Tibial artery (tissue), 4 donors: ENCODE measurements around the gene FAM171A2.

Source experiments
- DNase-seq, 2 donors: peaks; one replicate each; pipeline ENCODE4 v3.0.0-alpha.2; 2019
- H3K27ac ChIP-seq, 2 donors: fragments of 200-600 bp; sonication (generic) in 1 of 2; 1 replicate in 1 of 2; 2 replicates in 1 of 2; pipeline ENCODE4 v1.5.1; 2018 to 2019; ENCODE audit warnings: mild to moderate bottlenecking in 1 of 2
- H3K27me3 ChIP-seq, 2 donors: fragments of 200-600 bp; sonication (generic) in 1 of 2; one replicate each; pipeline versions ENCODE4 v1.5.1 to v1.6.0; 2016 to 2019
- H3K36me3 ChIP-seq, 3 donors: fragments of 200-600 bp; sonication (generic) in 2 of 3; one replicate each; pipeline ENCODE4 v1.5.1; 2016 to 2019; ENCODE audit warnings: mild to moderate bottlenecking in 2 of 3
- H3K4me1 ChIP-seq, 4 donors: fragments of 200-600 bp; sonication (generic) in 2 of 4; 1 replicate in 3 of 4; 2 replicates in 1 of 4; pipeline ENCODE4 v1.5.1; 2016 to 2019
- H3K4me3 ChIP-seq, 2 donors: fragments of 200-600 bp; sonication (generic) in 1 of 2; 1 replicate in 1 of 2; 2 replicates in 1 of 2; pipeline ENCODE4 v1.5.1; 2018 to 2019; ENCODE audit warnings: mild to moderate bottlenecking in 2 of 2
- H3K9me3 ChIP-seq, 3 donors: fragments of 200-600 bp; sonication (generic) in 1 of 3; one replicate each; pipeline ENCODE4 v1.5.1; 2016 to 2019
- CTCF ChIP-seq, 2 experiments: fragments of 200-600 bp in 1 of 2; fragments of 450-650 bp in 1 of 2; IDR thresholded peaks; one replicate each; pipeline ENCODE4 v1.5.1; 2017 to 2019; ENCODE audit warnings: antibody characterized with exemption in 2 of 2, mild to moderate bottlenecking in 1 of 2, moderate library complexity in 1 of 2
- intact Hi-C: fragments of 100-400 bp; cut with DNase I; formaldehyde crosslinking; loops from one replicate; pipeline ENCODE4 v1.15.0; 2023; ENCODE audit warnings: low total_unique reads

Gene FAM171A2

DNA sequence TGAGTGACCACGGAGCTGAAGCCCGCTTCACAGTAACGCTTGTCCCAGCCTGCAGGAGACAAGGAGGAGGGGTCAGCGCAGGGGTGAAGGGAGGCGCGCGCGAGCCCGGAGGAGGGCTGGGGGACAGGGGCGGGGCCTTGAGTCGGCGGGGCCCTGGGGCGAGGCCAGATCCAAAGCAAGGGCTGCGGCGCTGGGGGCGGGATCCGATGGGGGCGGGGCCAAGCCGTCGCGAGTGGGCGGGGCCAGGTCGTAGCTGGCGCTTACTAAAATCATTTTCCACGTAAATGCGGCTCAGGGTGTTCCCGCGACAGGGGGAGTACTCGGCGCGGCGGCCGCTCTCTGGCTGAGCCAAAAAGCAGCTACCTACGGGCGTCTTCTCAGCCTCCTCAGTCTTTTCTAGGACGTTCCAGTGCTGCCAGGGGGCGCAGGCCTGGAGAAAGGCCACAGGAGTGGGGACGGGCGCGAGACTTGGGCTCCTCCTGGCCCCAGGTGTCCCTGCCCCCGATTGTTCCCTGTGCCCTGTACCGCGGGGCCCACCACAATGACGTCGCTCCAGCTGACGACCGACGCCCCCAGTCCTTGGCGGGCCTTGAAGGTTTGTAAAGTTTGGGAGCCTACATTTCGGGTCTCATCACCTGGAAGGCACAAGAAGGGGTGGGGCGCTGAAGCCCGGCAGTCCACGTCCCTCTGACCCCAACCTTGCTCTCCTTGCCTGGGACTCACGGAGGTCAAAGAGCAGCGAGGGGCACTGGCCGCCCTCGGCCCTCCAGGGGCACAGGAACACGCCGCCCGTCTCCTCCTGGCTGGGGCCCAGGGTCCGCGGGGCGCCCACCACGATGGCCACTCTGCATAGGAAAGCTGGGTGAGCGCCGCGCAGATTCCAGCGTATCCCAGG is 21.9 kb upstream of the FAM171A2 start:
- intact Hi-C loops, result no loop called here

DNA sequence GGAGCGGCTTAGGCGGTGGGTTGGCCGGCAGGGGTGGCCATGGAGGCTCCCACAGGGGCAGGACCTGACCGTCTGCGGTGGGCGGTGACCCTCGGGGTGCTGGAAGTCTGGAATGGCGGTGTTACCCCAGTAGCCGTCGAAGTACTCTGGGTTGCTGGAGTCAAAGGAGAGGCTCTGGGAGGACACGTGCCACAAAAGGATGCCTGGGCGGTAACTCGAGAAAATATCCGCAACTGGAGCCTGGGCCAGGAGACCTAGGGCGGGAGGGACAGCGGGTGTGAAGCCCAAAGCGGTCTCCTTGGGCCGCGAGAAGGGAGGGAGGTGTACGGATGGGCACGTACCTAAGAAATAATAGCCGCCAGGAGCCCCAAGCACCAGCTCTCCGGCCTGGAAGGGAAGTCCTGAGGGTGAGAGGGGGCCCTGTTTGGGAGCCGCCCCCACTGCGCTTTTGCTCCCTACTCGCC is 21.2 kb upstream of the FAM171A2 start:
- no peak for TF ChIP-seq CTCF (IDR thresholded peaks at IDR 0.05)
- Histone ChIP-seq H3K4me3 (peak overlapping the region; percentile 43 to 55), H3K27me3 (peaks cover 0 to 39% of the 10 kb centered on the region in 2 donors), H3K27ac (no peak overlapping the region), H3K9me3 (no peaks in the 10 kb centered on the region), H3K4me1 (peaks cover 0 to 20% (median 18%) of the 10 kb centered on the region in 4 donors), H3K36me3 (no peaks in the 10 kb centered on the region)
- DNase-seq, result no peak
- intact Hi-C loops, result no loop called here

More for the DNA sequence above, 21.9 kb upstream of the FAM171A2 start:
- Histone ChIP-seq H3K4me1 (peaks cover 0 to 20% (median 18%) of the 10 kb centered on the region in 4 donors), H3K27ac (no peak overlapping the region), H3K27me3 (peaks cover 0 to 33% of the 10 kb centered on the region in 2 donors), H3K4me3 (peak overlapping the region; percentile 43 to 55), H3K36me3 (no peaks in the 10 kb centered on the region), H3K9me3 (no peaks in the 10 kb centered on the region)
- peak in 1 of 2 experiments; percentile 5 for TF ChIP-seq CTCF (IDR thresholded peaks at IDR 0.05)
- peak; percentile 61 to 83 for DNase-seq

DNA sequence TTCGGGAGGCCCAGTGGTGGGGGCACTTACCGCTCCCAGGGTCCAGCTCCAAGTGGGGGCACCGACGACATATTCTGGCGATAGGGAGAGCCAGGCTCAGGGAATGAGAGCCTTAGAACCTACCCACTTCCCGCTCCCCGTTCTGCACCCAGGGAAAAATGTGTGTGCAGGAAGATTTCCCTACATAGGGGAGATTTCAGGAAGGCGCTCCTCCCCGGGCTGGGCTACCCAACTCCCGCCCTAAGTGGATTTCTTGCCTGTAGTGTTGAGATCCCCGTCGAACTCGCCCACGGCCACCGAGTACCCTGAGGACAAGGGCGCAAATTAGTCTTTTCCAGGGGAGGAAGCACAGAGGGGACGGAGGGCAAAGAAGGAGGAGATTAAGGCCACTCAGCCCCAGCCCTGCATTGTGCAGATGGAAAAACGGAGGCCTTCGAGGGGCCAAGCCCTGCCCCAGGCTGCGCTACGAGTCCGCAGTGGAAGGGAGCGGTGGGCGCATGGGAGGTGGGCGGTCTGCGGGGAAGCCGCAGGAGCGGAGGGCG is 20.7 kb upstream of the FAM171A2 start:
- no peak overlapping the region for H3K27ac ChIP-seq
- intact Hi-C loops, result no loop called here

DNA sequence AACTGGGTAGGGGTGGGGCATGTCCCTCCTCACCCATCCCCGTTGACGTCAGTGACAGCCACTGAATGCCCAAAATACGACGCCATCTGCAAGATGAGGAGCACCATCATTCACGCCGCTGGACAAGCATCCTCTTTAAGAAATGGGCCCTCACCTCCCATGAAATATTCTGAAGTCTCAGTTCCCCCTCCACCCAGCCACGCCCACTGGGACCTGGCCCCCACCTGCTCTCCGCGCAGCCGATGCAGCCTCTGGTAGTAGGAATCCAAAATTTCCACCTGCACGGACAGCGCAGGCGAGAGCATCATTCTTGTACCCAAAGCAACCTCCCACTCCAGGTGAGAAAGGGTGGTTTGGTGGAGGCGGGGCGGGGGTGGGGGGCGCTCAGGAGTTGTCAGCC is 20.2 kb upstream of the FAM171A2 start:
- no peak for DNase-seq
- H3K27me3 ChIP-seq, result peaks cover 0 to 46% of the 10 kb centered on the region in 2 donors
- no peak overlapping the region for H3K4me3 ChIP-seq
- H3K4me1 ChIP-seq, result peaks cover 0 to 20% (median 18%) of the 10 kb centered on the region in 4 donors
- TF ChIP-seq CTCF (IDR thresholded peaks at IDR 0.05), result no peak
- intact Hi-C loops, result no loop called here
- H3K27ac ChIP-seq, result no peak overlapping the region
- H3K9me3 ChIP-seq, result no peaks in the 10 kb centered on the region
- no peaks in the 10 kb centered on the region for H3K36me3 ChIP-seq

More for the DNA sequence above, 20.7 kb upstream of the FAM171A2 start:
- peak in 1 of 2 donors; percentile 45 for DNase-seq
- peak overlapping the region; percentile 43 to 55 for H3K4me3 ChIP-seq
- no peak for TF ChIP-seq CTCF (IDR thresholded peaks at IDR 0.05)
- H3K27me3 ChIP-seq, result peaks cover 0 to 43% of the 10 kb centered on the region in 2 donors
- H3K4me1 ChIP-seq, result peaks cover 0 to 20% (median 18%) of the 10 kb centered on the region in 4 donors
- H3K9me3 ChIP-seq, result no peaks in the 10 kb centered on the region
- H3K36me3 ChIP-seq, result no peaks in the 10 kb centered on the region

GRCh38 chr17:44383363-44383762 is 19.7 kb upstream of the FAM171A2 start:
- H3K4me1 ChIP-seq, result peaks cover 0 to 20% (median 18%) of the 10 kb centered on the region in 4 donors
- H3K27ac ChIP-seq, result no peak overlapping the region
- no peaks in the 10 kb centered on the region for H3K9me3 ChIP-seq
- peaks cover 0 to 51% of the 10 kb centered on the region in 2 donors for H3K27me3 ChIP-seq
- TF ChIP-seq CTCF (IDR thresholded peaks at IDR 0.05), result no peak
- H3K4me3 ChIP-seq, result no peak overlapping the region
- intact Hi-C loops, result no loop called here
- no peaks in the 10 kb centered on the region for H3K36me3 ChIP-seq
- peak in 1 of 2 donors; percentile 47 for DNase-seq
